Activated CD4-positive, alpha-beta T cell treated with anti-CD3 and anti-CD28 coated beads for 36 hours (primary cell): Measurements from ENCODE around the gene RPS6KA4. TPM values are rescaled to one million over a fixed set of nuclear protein-coding genes. Genes with fewer than 3 reads are reported as not detected.
A peak's percentile ranks its signal among the peaks of the same experiment; 100 is the strongest.

Experiments used
- ATAC-seq: fragments of 200-7000 bp; cut with Tn5 transposase; one replicate; pipeline ENCODE4 v1.10.0; 2021; ENCODE audit warnings: mild to moderate bottlenecking, moderate library complexity
- CTCF ChIA-PET: fragments of 350-600 bp; sonication (Branson Sonifier 250); formaldehyde crosslinking; loops from one replicate; lab custom pipeline; 2021; ENCODE audit warnings: antibody characterized with exemption; lab: Charles Lee
- POLR2A ChIA-PET: fragments of 350-600 bp; sonication (Branson Sonifier 250); formaldehyde crosslinking; loops from one replicate; lab custom pipeline; 2021; ENCODE audit warnings: antibody characterized with exemption, inconsistent platforms; lab: Charles Lee
- DNase-seq: peaks from one replicate; pipeline ENCODE4 v3.0.0-alpha.2; 2020
- H3K27ac Mint-ChIP-seq: one replicate; pipeline ENCODE4 v1.8.0; 2021; ENCODE audit warnings: mixed read lengths
- H3K27me3 Mint-ChIP-seq: one replicate; pipeline ENCODE4 v1.8.0; 2021; ENCODE audit warnings: mixed read lengths
- H3K36me3 Mint-ChIP-seq: one replicate; pipeline ENCODE4 v1.8.0; 2021; ENCODE audit warnings: low read depth, mixed read lengths
- H3K4me1 Mint-ChIP-seq: one replicate; pipeline ENCODE4 v1.8.0; 2021; ENCODE audit warnings: mixed read lengths
- H3K4me3 Mint-ChIP-seq: one replicate; pipeline ENCODE4 v1.8.0; 2021; ENCODE audit warnings: mild to moderate bottlenecking, moderate library complexity, mixed read lengths
- H3K9me3 Mint-ChIP-seq: one replicate; pipeline ENCODE4 v1.8.0; 2021; ENCODE audit warnings: low read depth, mixed read lengths
- intact Hi-C, 2 experiments: fragments of 100-400 bp; cut with DNase I in 1 of 2; cut with micrococcal nuclease in 1 of 2; formaldehyde crosslinking; loops; one replicate each; pipeline versions ENCODE4 v1.14.2 to v1.15.1; 2022 to 2024; cut with DNase I, micrococcal nuclease
- total RNA-seq, 2 experiments: library from RNA; stranded (reverse); gene quantifications; one replicate each; pipeline ENCODE4 v1.2.3, GENCODE V29; 2021

Gene RPS6KA4
- total RNA-seq, 2 experiments from 2014 or later: 22.0 to 30.2 TPM

- POLR2A ChIA-PET: no interaction called here
- intact Hi-C loops: loop anchor here in 1 of 2 experiments (10.0 kb wide), 1 partner anchor 766 kb away; the partner anchor contains the start of genes TM7SF2 and ZNHIT2
- H3K9me3 Mint-ChIP-seq: no peaks in the 10 kb centered on the region
- peaks cover 21% of the 10 kb centered on the region for H3K36me3 Mint-ChIP-seq
- ATAC-seq: no peak
- CTCF ChIA-PET: interaction anchor here (1.1 kb wide), 2 partner anchors 11 to 100 kb away, joined by 3 to 6 read pairs; no protein-coding TSS in a partner anchor
- no peak for DNase-seq
- H3K27ac Mint-ChIP-seq: no peak overlapping the region
- H3K27me3 Mint-ChIP-seq: no peaks in the 10 kb centered on the region
- no peak overlapping the region for H3K4me3 Mint-ChIP-seq
- H3K4me1 Mint-ChIP-seq: no peaks in the 10 kb centered on the region
Observed at GRCh38 chr11:64349025-64349387, 10.0 kb upstream of the RPS6KA4 start.

DNA sequence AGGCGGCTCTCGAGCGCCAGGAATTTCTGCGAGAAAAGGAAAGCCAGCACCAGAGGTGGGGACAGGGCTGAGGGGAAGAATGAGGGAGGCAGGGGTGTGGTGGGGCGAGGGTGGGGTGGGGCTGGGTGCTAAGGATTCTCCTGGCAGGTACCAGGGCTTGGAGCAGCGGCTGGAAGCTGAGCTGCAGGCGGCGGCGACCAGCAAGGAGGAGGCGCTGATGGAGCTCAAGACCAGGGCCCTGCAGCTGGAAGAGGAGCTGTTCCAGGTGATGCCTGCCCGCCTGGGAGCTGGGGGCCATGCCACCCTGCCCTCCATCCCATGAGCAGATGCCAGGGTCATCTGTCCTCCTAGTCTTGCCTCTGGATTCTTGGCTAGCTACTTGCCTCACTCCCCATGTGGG lies 9.6 kb upstream of the RPS6KA4 start:
- H3K27me3 Mint-ChIP-seq: no peaks in the 10 kb centered on the region
- ATAC-seq: no peak
- no peak for DNase-seq
- CTCF ChIA-PET: interaction anchor here (1.1 kb wide), 2 partner anchors 11 to 100 kb away, joined by 3 to 6 read pairs; no protein-coding TSS in a partner anchor
- no peak overlapping the region for H3K4me3 Mint-ChIP-seq
- POLR2A ChIA-PET: interaction anchor here (0.6 kb wide), 1 partner anchor 145 kb away, joined by 5 read pairs; no protein-coding TSS in a partner anchor
- H3K36me3 Mint-ChIP-seq: peaks cover 18% of the 10 kb centered on the region
- no peaks in the 10 kb centered on the region for H3K9me3 Mint-ChIP-seq
- H3K27ac Mint-ChIP-seq: no peak overlapping the region
- H3K4me1 Mint-ChIP-seq: no peaks in the 10 kb centered on the region
- intact Hi-C loops: loop anchor here in 1 of 2 experiments (10.0 kb wide), 1 partner anchor 765 kb away; the partner anchor contains the start of genes TM7SF2 and ZNHIT2

GRCh38 chr11:64351136-64351631 lies 7.8 kb upstream of the RPS6KA4 start:
- intact Hi-C loops: no loop called here
- no peak for DNase-seq
- no peak for ATAC-seq
- H3K36me3 Mint-ChIP-seq: peaks cover 11% of the 10 kb centered on the region
- H3K9me3 Mint-ChIP-seq: no peaks in the 10 kb centered on the region
- no peak overlapping the region for H3K4me3 Mint-ChIP-seq
- H3K27me3 Mint-ChIP-seq: no peaks in the 10 kb centered on the region
- POLR2A ChIA-PET: no interaction called here
- H3K4me1 Mint-ChIP-seq: peaks cover 6% of the 10 kb centered on the region
- no peak overlapping the region for H3K27ac Mint-ChIP-seq
- CTCF ChIA-PET: no interaction called here

DNA sequence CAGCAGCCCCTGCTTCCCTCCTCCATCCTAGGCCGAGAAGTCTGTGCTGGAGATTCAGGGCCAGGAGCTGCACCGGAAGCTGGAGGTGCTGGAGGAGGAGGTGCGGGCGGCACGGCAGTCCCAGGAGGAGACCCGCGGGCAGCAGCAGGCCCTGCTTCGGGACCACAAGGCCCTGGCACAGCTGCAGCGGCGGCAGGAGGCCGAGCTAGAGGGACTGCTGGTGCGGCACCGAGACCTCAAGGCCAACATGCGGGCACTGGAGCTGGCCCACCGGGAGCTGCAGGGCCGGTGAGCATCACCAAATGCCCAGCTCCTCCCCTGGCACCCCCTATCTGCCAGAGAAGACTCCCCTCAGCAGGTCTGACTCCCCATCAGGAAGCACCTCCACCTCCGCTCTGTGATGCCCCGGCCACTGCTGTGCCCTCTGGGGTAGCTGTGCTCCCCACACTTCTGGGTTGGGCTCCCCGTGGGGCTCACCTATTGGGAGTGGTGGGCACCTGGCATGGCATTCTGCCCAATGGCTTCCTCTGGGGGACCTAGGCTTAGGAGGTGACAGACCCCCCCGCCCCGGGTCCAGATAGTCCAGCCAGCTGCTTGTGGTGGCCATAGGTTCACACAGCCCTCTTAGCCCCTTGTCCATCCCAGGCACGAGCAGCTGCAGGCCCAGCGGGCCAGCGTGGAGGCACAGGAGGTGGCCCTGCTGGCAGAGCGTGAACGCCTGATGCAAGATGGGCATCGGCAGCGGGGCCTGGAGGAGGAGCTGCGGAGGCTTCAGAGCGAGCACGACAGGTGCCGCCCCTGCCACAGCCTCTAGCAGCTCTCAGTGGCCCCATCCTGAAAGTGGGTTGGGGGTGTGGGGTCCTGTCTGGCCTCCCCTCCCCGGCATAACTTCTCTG lies 6.6 kb upstream of the RPS6KA4 start:
- no peak for ATAC-seq

GRCh38 chr11:64352995-64353714 lies 5.8 kb upstream of the RPS6KA4 start:
- Mint-ChIP-seq H3K27ac (no peak overlapping the region), H3K4me3 (no peak overlapping the region), H3K9me3 (no peaks in the 10 kb centered on the region), H3K4me1 (peaks cover 17% of the 10 kb centered on the region), H3K36me3 (peaks cover 13% of the 10 kb centered on the region), H3K27me3 (no peaks in the 10 kb centered on the region)
- ChIA-PET POLR2A (interaction anchor here (0.5 to 1.2 kb wide), 2 partner anchors 13 to 36 kb away, joined by 4 to 6 read pairs; partner anchors contain the start of genes CCDC88B, PRDX5 and TRMT112), CTCF (interaction anchor here (0.7 to 1.1 kb wide), 2 partner anchors 22 to 27 kb away, joined by 3 read pairs; no protein-coding TSS in a partner anchor)
- DNase-seq: no peak
- intact Hi-C loops: no loop called here
- ATAC-seq: no peak

More for the DNA sequence above, 6.6 kb upstream of the RPS6KA4 start:
- ChIA-PET CTCF (interaction anchor here (0.7 to 1.1 kb wide), 2 partner anchors 21 to 28 kb away, joined by 3 read pairs; no protein-coding TSS in a partner anchor), POLR2A (interaction anchor here (0.6 kb wide), 1 partner anchor 11 kb away, joined by 3 read pairs; no protein-coding TSS in a partner anchor)
- no peaks in the 10 kb centered on the region for H3K9me3 Mint-ChIP-seq
- peaks cover 9% of the 10 kb centered on the region for H3K4me1 Mint-ChIP-seq
- H3K27me3 Mint-ChIP-seq: no peaks in the 10 kb centered on the region
- no peak for DNase-seq
- no peak overlapping the region for H3K27ac Mint-ChIP-seq
- H3K36me3 Mint-ChIP-seq: peaks cover 13% of the 10 kb centered on the region
- H3K4me3 Mint-ChIP-seq: no peak overlapping the region
- intact Hi-C loops: no loop called here

- ChIA-PET CTCF (interaction anchor here (0.7 to 1.1 kb wide), 3 partner anchors 8 to 250 kb away, joined by 3 to 4 read pairs (median 3); no protein-coding TSS in a partner anchor), POLR2A (interaction anchor here (0.5 to 1.2 kb wide), 2 partner anchors 14 to 36 kb away, joined by 4 to 6 read pairs; partner anchors contain the start of genes CCDC88B, PRDX5 and TRMT112)
- ATAC-seq (no peak), DNase-seq (no peak)
- Mint-ChIP-seq H3K4me3 (no peak overlapping the region), H3K4me1 (peaks cover 21% of the 10 kb centered on the region), H3K27ac (no peak overlapping the region), H3K9me3 (no peaks in the 10 kb centered on the region), H3K27me3 (no peaks in the 10 kb centered on the region), H3K36me3 (peaks cover 11% of the 10 kb centered on the region)
- intact Hi-C loops: no loop called here
Observed at GRCh38 chr11:64353715-64354506, 5.1 kb upstream of the RPS6KA4 start.

GRCh38 chr11:64355078-64355940 lies 3.7 kb upstream of the RPS6KA4 start:
- peak; percentile 24 for ATAC-seq
- intact Hi-C loops: loop anchor here (5.0 kb wide), 2 partner anchors 38 to 297 kb away; partner anchors contain the start of genes PRDX5 (in 1 of the 2) and TRMT112 (in 1 of the 2)
- Mint-ChIP-seq H3K27me3 (no peaks in the 10 kb centered on the region), H3K27ac (no peak overlapping the region), H3K4me1 (peaks cover 29% of the 10 kb centered on the region), H3K36me3 (peaks cover 10% of the 10 kb centered on the region), H3K9me3 (no peaks in the 10 kb centered on the region), H3K4me3 (no peak overlapping the region)
- peak; percentile 80 for DNase-seq
- CTCF ChIA-PET: interaction anchor here (0.6 to 1.7 kb wide), 14 partner anchors 9 to 319 kb away, joined by 3 to 7 read pairs (median 3); partner anchors contain the start of genes PPP1R14B and PRDX5
- POLR2A ChIA-PET: interaction anchor here (0.6 to 1.0 kb wide), 2 partner anchors 37 to 670 kb away, joined by 3 read pairs; partner anchors contain the start of gene PRDX5

DNA sequence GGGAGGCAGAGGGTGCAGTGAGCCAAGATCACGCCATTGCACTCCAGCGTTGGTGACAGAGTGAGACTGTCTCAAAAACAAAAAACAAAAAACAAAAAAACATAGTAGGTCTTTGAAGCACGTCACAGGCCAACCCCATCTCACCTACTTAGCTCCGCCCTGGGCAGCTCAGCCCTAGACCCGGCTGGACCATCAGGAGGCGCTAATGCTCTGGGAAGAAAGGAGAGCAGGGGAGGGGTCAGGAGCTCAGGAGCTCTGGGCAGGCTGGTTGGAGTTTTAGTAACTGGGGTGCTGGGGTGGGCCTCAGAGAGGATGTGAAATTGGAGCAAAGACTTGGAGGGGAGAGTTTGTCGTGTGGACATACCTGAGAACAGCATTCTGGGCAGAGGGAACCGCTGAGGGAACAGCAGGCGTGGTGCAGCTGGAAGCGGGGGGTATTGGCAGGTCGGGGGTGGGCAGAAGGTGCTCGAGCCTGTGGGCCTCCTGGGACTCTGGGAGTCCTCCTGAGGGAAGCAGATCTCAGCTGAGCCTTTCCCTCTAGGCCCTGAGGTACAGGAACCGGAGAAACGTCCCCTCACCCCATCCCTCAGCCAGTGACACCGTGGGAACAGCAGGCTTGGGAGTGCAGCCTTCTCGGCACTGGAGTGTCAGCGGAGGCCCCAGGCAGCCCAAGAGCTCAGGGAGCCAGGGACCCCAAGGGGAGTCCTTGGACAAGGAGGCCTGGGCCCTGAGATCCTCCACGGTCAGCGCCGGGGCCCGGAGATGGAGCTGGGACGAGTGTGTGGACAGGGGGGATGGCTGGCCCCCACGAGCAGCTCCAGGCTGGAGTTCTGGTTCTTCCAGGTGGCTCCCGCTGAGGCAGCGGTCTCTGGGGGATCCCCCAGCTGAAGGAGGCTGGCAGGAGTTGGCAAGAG lies 2.2 kb upstream of the RPS6KA4 start:
- ChIA-PET CTCF (interaction anchor here (0.6 to 2.7 kb wide), 15 partner anchors 11 to 458 kb away, joined by 3 to 8 read pairs (median 3); partner anchors contain the start of genes ESRRA, PPP1R14B and PRDX5), POLR2A (interaction anchor here (0.6 to 0.8 kb wide), 2 partner anchors 25 to 1531 kb away, joined by 3 to 5 read pairs; no protein-coding TSS in a partner anchor)
- peak; percentile 79 for DNase-seq
- Mint-ChIP-seq H3K4me3 (no peak overlapping the region), H3K9me3 (no peaks in the 10 kb centered on the region), H3K27ac (no peak overlapping the region), H3K36me3 (peaks cover 18% of the 10 kb centered on the region), H3K27me3 (no peaks in the 10 kb centered on the region), H3K4me1 (peaks cover 31% of the 10 kb centered on the region)
- intact Hi-C loops: loop anchor here (5.0 kb wide), 2 partner anchors 39 to 296 kb away; partner anchors contain the start of genes PRDX5 (in 1 of the 2) and TRMT112 (in 1 of the 2)
- ATAC-seq: peak; percentile 34
